ENCODE data around the gene DGLUCY. TPM values are rescaled to one million over a fixed set of nuclear protein-coding genes. Genes with fewer than 3 reads are reported as not detected.

DGLUCY gene
- total and polyA plus RNA-seq, 2 of the 13 experiments (the other 11 are each of a cell fraction or from before 2014, with no cell fraction given) = 14.8 to 36.3 TPM

DNA sequence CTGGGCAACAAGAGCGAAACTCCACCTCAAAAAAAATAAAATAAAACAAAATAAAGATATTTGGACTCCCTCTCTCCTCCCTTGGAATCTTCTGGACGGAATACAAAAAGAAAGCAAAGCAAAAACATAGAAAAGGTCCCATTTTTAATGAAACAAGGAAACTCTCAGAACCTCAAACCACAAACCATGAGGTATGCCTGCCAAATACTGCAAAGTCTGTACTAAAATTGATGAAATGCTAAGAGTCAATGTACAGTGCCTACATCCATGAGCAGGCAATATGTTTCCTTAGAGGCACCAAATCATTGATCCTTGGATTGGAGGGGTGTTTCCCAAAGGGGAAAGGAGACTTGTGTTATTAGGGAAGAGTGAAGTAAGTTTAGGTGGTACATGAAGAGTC, 45.2 kb upstream of the DGLUCY start:
- Histone ChIP-seq H3K36me3 (replicated peaks in 1 of 2; ENCODE audit: control insufficient read depth in 1 of 2, insufficient read depth in 2 of 2, low read length in 2 of 2) (no peaks in the 10 kb centered on the region), H3K79me2 (ENCODE audit: insufficient read depth, low read length) (no peaks in the 10 kb centered on the region), H3K4me1 (ENCODE audit: insufficient read depth, low read length) (peaks cover 6% of the 10 kb centered on the region), H3K4me3 (replicated peaks in 1 of 3; ENCODE audit: insufficient read depth in 1 of 3, low read depth in 2 of 3, low read length in 3 of 3) (no peak overlapping the region), H2AFZ (ENCODE audit: low read length) (no peak overlapping the region), H3K9me3 (ENCODE audit: low read length) (no peaks in the 10 kb centered on the region), H3K27ac (ENCODE audit: extremely low read length, insufficient read depth, low read length) (no peak overlapping the region), H3K27me3 (ENCODE audit: control insufficient read depth in 1 of 2, insufficient read depth in 2 of 2, low read length in 2 of 2) (no peaks in the 10 kb centered on the region; a peak in 1 of 5 replicates), H4K20me1 (ENCODE audit: insufficient read depth, low read length) (no peaks in the 10 kb centered on the region), H3K4me2 (ENCODE audit: low read depth, low read length) (no peak overlapping the region), H3K9ac (ENCODE audit: insufficient read depth, low read depth, low read length) (no peak overlapping the region)
- BruUV-seq (replicated peaks) = no TSS peak
- DNase-seq (ENCODE audit: low spot score) (no peak), ATAC-seq (no peak), FAIRE-seq (no peak)
- TF ChIP-seq TARDBP (CRISPR knock-in tag; IDR thresholded peaks at IDR 0.05) (no peak), FOXA3 (CRISPR knock-in tag; IDR thresholded peaks at IDR 0.05) (no peak), CHCHD3 (CRISPR knock-in tag; IDR thresholded peaks at IDR 0.05) (no peak), NFRKB (IDR thresholded peaks at IDR 0.05) (no peak), KMT2B (CRISPR knock-in tag; IDR thresholded peaks at IDR 0.05) (no peak), ATAD3A (CRISPR knock-in tag; IDR thresholded peaks at IDR 0.05) (no peak), ZNF24 (IDR thresholded peaks at IDR 0.05) (no peak), STAT5B (CRISPR knock-in tag; IDR thresholded peaks at IDR 0.05) (no peak), MEIS2 (CRISPR knock-in tag; IDR thresholded peaks at IDR 0.05) (no peak)
- TF ChIP-seq, protein P1, sequence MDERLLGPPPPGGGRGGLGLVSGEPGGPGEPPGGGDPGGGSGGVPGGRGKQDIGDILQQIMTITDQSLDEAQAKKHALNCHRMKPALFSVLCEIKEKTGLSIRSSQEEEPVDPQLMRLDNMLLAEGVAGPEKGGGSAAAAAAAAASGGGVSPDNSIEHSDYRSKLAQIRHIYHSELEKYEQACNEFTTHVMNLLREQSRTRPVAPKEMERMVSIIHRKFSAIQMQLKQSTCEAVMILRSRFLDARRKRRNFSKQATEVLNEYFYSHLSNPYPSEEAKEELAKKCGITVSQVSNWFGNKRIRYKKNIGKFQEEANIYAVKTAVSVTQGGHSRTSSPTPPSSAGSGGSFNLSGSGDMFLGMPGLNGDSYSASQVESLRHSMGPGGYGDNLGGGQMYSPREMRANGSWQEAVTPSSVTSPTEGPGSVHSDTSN (CRISPR knock-in tag; IDR thresholded peaks at IDR 0.05) = no peak
- TF ChIP-seq, protein P2, sequence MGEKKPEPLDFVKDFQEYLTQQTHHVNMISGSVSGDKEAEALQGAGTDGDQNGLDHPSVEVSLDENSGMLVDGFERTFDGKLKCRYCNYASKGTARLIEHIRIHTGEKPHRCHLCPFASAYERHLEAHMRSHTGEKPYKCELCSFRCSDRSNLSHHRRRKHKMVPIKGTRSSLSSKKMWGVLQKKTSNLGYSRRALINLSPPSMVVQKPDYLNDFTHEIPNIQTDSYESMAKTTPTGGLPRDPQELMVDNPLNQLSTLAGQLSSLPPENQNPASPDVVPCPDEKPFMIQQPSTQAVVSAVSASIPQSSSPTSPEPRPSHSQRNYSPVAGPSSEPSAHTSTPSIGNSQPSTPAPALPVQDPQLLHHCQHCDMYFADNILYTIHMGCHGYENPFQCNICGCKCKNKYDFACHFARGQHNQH (CRISPR knock-in tag; IDR thresholded peaks at IDR 0.05) = no peak
- TF ChIP-seq, protein P3, sequence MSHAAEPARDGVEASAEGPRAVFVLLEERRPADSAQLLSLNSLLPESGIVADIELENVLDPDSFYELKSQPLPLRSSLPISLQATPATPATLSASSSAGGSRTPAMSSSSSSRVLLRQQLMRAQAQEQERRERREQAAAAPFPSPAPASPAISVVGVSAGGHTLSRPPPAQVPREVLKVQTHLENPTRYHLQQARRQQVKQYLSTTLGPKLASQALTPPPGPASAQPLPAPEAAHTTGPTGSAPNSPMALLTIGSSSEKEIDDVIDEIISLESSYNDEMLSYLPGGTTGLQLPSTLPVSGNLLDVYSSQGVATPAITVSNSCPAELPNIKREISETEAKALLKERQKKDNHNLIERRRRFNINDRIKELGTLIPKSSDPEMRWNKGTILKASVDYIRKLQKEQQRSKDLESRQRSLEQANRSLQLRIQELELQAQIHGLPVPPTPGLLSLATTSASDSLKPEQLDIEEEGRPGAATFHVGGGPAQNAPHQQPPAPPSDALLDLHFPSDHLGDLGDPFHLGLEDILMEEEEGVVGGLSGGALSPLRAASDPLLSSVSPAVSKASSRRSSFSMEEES (CRISPR knock-in tag; IDR thresholded peaks at IDR 0.05) = no peak
- TF ChIP-seq, protein P4, sequence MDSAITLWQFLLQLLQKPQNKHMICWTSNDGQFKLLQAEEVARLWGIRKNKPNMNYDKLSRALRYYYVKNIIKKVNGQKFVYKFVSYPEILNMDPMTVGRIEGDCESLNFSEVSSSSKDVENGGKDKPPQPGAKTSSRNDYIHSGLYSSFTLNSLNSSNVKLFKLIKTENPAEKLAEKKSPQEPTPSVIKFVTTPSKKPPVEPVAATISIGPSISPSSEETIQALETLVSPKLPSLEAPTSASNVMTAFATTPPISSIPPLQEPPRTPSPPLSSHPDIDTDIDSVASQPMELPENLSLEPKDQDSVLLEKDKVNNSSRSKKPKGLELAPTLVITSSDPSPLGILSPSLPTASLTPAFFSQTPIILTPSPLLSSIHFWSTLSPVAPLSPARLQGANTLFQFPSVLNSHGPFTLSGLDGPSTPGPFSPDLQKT (CRISPR knock-in tag; IDR thresholded peaks at IDR 0.05; ENCODE audit: borderline replicate concordance) = no peak
- TF ChIP-seq, protein P5, sequence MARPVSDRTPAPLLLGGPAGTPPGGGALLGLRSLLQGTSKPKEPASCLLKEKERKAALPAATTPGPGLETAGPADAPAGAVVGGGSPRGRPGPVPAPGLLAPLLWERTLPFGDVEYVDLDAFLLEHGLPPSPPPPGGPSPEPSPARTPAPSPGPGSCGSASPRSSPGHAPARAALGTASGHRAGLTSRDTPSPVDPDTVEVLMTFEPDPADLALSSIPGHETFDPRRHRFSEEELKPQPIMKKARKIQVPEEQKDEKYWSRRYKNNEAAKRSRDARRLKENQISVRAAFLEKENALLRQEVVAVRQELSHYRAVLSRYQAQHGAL (CRISPR knock-in tag; IDR thresholded peaks at IDR 0.05; ENCODE audit: not compliant biosample characterization) = no peak
- TF ChIP-seq, protein P6, sequence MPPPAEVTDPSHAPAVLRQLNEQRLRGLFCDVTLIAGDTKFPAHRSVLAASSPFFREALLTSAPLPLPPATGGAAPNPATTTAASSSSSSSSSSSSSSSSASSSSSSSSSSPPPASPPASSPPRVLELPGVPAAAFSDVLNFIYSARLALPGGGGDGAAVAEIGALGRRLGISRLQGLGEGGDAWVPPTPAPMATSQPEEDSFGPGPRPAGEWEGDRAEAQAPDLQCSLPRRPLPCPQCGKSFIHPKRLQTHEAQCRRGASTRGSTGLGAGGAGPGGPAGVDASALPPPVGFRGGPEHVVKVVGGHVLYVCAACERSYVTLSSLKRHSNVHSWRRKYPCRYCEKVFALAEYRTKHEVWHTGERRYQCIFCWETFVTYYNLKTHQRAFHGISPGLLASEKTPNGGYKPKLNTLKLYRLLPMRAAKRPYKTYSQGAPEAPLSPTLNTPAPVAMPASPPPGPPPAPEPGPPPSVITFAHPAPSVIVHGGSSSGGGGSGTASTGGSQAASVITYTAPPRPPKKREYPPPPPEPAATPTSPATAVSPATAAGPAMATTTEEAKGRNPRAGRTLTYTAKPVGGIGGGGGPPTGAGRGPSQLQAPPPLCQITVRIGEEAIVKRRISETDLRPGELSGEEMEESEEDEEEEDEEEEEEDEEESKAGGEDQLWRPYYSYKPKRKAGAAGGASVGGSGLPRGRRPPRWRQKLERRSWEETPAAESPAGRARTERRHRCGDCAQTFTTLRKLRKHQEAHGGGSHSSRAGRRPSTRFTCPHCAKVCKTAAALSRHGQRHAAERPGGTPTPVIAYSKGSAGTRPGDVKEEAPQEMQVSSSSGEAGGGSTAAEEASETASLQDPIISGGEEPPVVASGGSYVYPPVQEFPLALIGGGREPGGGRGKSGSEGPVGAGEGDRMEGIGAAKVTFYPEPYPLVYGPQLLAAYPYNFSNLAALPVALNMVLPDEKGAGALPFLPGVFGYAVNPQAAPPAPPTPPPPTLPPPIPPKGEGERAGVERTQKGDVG (CRISPR knock-in tag; IDR thresholded peaks at IDR 0.05; ENCODE audit: borderline replicate concordance) = no peak
- in situ Hi-C loops (cut with HindIII; ENCODE audit: extremely low pct_ligation_motif_present, low pct_unique_long_range_greater_than_20kb) = no loop called here
- CTCF ChIA-PET (ENCODE audit: low intra/inter-chr PET ratio, low total read pairs) = no interaction called here
- intact Hi-C loops (cut with micrococcal nuclease; ENCODE audit: unreplicated experiment) = loop anchor here (10.0 kb wide), 2 partner anchors 106 to 164 kb away; no protein-coding TSS in a partner anchor
- WGBS (ENCODE audit: low lambda C conversion rate) = 29% methylated on average over 2 of the region's 2 CpGs
- POLR2A ChIA-PET = no interaction called here

Measured in HepG2 (cell line).